Neural cell (in vitro differentiated cells): ENCODE data around the gene ELK4. TPM values are rescaled to one million over a fixed set of nuclear protein-coding genes. Genes with fewer than 3 reads are reported as not detected.

Experiments used
- H2AFZ ChIP-seq: fragments of 200-600, 300-800 bp; sonication (generic), shearing (Covaris generic); 2 replicates; pipeline ENCODE4 v1.6.0; 2014; ENCODE audit warnings: low read depth, mild to moderate bottlenecking, antibody characterized with exemption, low read length, moderate library complexity
- H3F3A ChIP-seq: fragments of 200-600 bp; shearing (Covaris generic); 2 replicates; pipeline ENCODE4 v1.6.1; 2016; ENCODE audit warnings: mild to moderate bottlenecking, moderate library complexity, mixed read lengths, antibody characterized with exemption, low read length; ENCODE audit not compliant: insufficient read depth, poor library complexity, severe bottlenecking
- H3K27ac ChIP-seq: fragments of 200-600, 300-800 bp; sonication (generic), shearing (Covaris generic); 2 replicates; pipeline ENCODE4 v1.5.1; 2014; ENCODE audit warnings: mild to moderate bottlenecking, low read length, moderate library complexity
- H3K27me3 ChIP-seq: fragments of 300-800, 200-600 bp; sonication (generic), shearing (Covaris generic); 2 replicates; pipeline ENCODE4 v1.6.0; 2014; ENCODE audit warnings: mild to moderate bottlenecking, low read depth, low read length, moderate library complexity; ENCODE audit not compliant: insufficient read depth
- H3K36me3 ChIP-seq: fragments of 300-800, 200-600 bp; sonication (generic), shearing (Covaris generic); 2 replicates; pipeline ENCODE4 v1.5.1; 2014; ENCODE audit warnings: mild to moderate bottlenecking, antibody characterized with exemption, low read length, moderate library complexity; ENCODE audit not compliant: insufficient read depth
- H3K4me2 ChIP-seq: fragments of 300-800, 200-600 bp; sonication (generic), shearing (Covaris generic); 2 replicates; pipeline ENCODE4 v1.6.0; 2014; ENCODE audit warnings: mild to moderate bottlenecking, low read length
- H3K4me3 ChIP-seq: fragments of 300-800, 200-600 bp; sonication (generic), shearing (Covaris generic); 2 replicates; pipeline ENCODE4 v1.5.1; 2014; ENCODE audit warnings: mild to moderate bottlenecking, low read length, moderate library complexity
- H3K79me2 ChIP-seq: fragments of 200-600 bp; shearing (Covaris generic); replicated peaks from 2 replicates; pipeline ENCODE4 v1.6.0; 2014; ENCODE audit warnings: mild to moderate bottlenecking, low read length, moderate library complexity; ENCODE audit not compliant: insufficient read depth
- H3K9ac ChIP-seq: fragments of 300-800, 200-600 bp; sonication (generic), shearing (Covaris generic); 2 replicates; pipeline ENCODE4 v1.6.1; 2016; ENCODE audit warnings: mild to moderate bottlenecking, low read length, mixed read lengths
- H3K9me2 ChIP-seq: fragments of 200-600 bp; shearing (Covaris generic); 2 replicates; pipeline ENCODE4 v1.6.1; 2016; ENCODE audit warnings: mild to moderate bottlenecking, low read length, mixed read lengths; ENCODE audit not compliant: insufficient read depth
- H3K9me3 ChIP-seq: fragments of 200-600, 300-800 bp; sonication (generic), shearing (Covaris generic); 2 replicates; pipeline ENCODE4 v1.6.1; 2016; ENCODE audit warnings: mild to moderate bottlenecking, mixed run types, low read length, moderate library complexity, mixed read lengths
- H4K20me1 ChIP-seq: fragments of 200-600 bp; shearing (Covaris generic); 2 replicates; pipeline ENCODE4 v1.6.1; 2016; ENCODE audit warnings: mild to moderate bottlenecking, mixed run types; ENCODE audit not compliant: insufficient read depth
- EP300 ChIP-seq: fragments of 450-650 bp; conservative IDR thresholded peaks from 2 replicates; pipeline ENCODE4 v1.6.1; 2014; ENCODE audit warnings: antibody characterized with exemption, mild to moderate bottlenecking, moderate library complexity; ENCODE audit not compliant: poor library complexity, severe bottlenecking
- EZH2 ChIP-seq: fragments of 200-600, 300-800 bp; shearing (Covaris generic), sonication (generic); IDR thresholded peaks from 2 replicates; pipeline ENCODE4 v1.6.1; 2014; ENCODE audit warnings: antibody characterized with exemption, low read length, borderline replicate concordance, mild to moderate bottlenecking; ENCODE audit not compliant: insufficient read depth, poor library complexity, severe bottlenecking
- MXI1 ChIP-seq: fragments of 450-650 bp; conservative IDR thresholded peaks from 2 replicates; pipeline ENCODE4 v1.6.1; 2014; ENCODE audit warnings: antibody characterized with exemption, mild to moderate bottlenecking; ENCODE audit not compliant: poor library complexity, severe bottlenecking
- POLR2AphosphoS5 ChIP-seq: IDR thresholded peaks from 2 replicates; pipeline ENCODE4 v1.6.1; 2012
- RAD21 ChIP-seq: fragments of 450-650 bp; conservative IDR thresholded peaks from 2 replicates; pipeline ENCODE4 v1.6.1; 2014; ENCODE audit warnings: antibody characterized with exemption, mild to moderate bottlenecking, moderate library complexity
- SMC3 ChIP-seq: fragments of 450-650 bp; conservative IDR thresholded peaks from 2 replicates; pipeline ENCODE4 v1.6.1; 2014; ENCODE audit warnings: antibody characterized with exemption, mild to moderate bottlenecking, moderate library complexity; ENCODE audit not compliant: poor library complexity
- TAF1 ChIP-seq: IDR thresholded peaks from 2 replicates; pipeline ENCODE4 v1.6.1; 2012; ENCODE audit warnings: low read depth
- polyA plus RNA-seq: library from polyadenylated mRNA; depleted of rRNA; stranded (reverse); fragments of >200 nt; gene quantifications from 2 replicates; pipeline ENCODE4 v1.2.3, GENCODE V29; 2014
- TF ChIP-seq, protein P1 (sequence below): fragments of 450-650 bp; IDR thresholded peaks from 2 replicates; pipeline ENCODE4 v1.5.1; 2014; ENCODE audit warnings: antibody characterized with exemption, mild to moderate bottlenecking, moderate library complexity; ENCODE audit not compliant: poor library complexity, severe bottlenecking
- TF ChIP-seq, protein P2 (sequence below): IDR thresholded peaks from 2 replicates; pipeline ENCODE4 v1.6.1; 2012; ENCODE audit warnings: borderline replicate concordance

The ELK4 gene
- polyA plus RNA-seq, 1 donor from 2014 or later = 10.0 TPM

GRCh38 chr1:205600085-205600484 lies 31.7 kb downstream of the ELK4 start:
- no peak overlapping the region for H3K27ac ChIP-seq
- no peak overlapping the region for H3K4me2 ChIP-seq

DNA sequence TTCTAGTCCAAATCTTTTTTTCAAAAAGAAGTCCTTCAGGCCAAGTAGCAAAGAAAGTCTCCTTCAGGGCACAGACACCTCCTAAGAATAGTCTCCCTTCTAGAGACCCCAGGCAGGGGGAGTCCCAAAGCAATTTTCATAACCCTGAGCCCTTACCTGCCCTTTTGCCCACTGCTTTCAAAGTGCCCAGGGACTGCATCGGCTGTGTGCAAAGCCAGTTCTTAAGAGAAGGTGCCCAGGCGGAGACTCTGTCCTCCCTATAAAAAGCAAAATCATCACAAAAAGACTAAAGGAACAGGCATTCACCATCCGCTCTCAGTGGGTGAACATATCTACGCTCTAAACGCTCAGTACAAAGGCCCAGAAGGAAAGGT lies 32.2 kb downstream of the ELK4 start:
- Histone ChIP-seq H3K27ac (no peak overlapping the region), H3K9me2 (no peaks in the 10 kb centered on the region), H4K20me1 (no peaks in the 10 kb centered on the region), H3F3A (no peaks in the 10 kb centered on the region), H3K36me3 (no peaks in the 10 kb centered on the region), H3K9me3 (no peaks in the 10 kb centered on the region), H3K4me2 (no peak overlapping the region), H3K4me3 (no peak overlapping the region), H3K79me2 (no peaks in the 10 kb centered on the region), H3K9ac (no peak overlapping the region), H3K27me3 (no peaks in the 10 kb centered on the region), H2AFZ (no peak overlapping the region)
- no peak for TF ChIP-seq EZH2
- TF ChIP-seq, protein P1, sequence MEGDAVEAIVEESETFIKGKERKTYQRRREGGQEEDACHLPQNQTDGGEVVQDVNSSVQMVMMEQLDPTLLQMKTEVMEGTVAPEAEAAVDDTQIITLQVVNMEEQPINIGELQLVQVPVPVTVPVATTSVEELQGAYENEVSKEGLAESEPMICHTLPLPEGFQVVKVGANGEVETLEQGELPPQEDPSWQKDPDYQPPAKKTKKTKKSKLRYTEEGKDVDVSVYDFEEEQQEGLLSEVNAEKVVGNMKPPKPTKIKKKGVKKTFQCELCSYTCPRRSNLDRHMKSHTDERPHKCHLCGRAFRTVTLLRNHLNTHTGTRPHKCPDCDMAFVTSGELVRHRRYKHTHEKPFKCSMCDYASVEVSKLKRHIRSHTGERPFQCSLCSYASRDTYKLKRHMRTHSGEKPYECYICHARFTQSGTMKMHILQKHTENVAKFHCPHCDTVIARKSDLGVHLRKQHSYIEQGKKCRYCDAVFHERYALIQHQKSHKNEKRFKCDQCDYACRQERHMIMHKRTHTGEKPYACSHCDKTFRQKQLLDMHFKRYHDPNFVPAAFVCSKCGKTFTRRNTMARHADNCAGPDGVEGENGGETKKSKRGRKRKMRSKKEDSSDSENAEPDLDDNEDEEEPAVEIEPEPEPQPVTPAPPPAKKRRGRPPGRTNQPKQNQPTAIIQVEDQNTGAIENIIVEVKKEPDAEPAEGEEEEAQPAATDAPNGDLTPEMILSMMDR = no peak
- TF ChIP-seq EP300 = no peak
- TF ChIP-seq SMC3 = no peak
- no peak for TF ChIP-seq RAD21
- TF ChIP-seq MXI1 = no peak
- no peak for TF ChIP-seq POLR2AphosphoS5
- TF ChIP-seq, protein P2, sequence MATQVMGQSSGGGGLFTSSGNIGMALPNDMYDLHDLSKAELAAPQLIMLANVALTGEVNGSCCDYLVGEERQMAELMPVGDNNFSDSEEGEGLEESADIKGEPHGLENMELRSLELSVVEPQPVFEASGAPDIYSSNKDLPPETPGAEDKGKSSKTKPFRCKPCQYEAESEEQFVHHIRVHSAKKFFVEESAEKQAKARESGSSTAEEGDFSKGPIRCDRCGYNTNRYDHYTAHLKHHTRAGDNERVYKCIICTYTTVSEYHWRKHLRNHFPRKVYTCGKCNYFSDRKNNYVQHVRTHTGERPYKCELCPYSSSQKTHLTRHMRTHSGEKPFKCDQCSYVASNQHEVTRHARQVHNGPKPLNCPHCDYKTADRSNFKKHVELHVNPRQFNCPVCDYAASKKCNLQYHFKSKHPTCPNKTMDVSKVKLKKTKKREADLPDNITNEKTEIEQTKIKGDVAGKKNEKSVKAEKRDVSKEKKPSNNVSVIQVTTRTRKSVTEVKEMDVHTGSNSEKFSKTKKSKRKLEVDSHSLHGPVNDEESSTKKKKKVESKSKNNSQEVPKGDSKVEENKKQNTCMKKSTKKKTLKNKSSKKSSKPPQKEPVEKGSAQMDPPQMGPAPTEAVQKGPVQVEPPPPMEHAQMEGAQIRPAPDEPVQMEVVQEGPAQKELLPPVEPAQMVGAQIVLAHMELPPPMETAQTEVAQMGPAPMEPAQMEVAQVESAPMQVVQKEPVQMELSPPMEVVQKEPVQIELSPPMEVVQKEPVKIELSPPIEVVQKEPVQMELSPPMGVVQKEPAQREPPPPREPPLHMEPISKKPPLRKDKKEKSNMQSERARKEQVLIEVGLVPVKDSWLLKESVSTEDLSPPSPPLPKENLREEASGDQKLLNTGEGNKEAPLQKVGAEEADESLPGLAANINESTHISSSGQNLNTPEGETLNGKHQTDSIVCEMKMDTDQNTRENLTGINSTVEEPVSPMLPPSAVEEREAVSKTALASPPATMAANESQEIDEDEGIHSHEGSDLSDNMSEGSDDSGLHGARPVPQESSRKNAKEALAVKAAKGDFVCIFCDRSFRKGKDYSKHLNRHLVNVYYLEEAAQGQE = no peak

More at GRCh38 chr1:205600085-205600484, 31.7 kb downstream of the ELK4 start:
- Histone ChIP-seq H3K4me3 (no peak overlapping the region), H3K27me3 (no peaks in the 10 kb centered on the region), H3K36me3 (peaks cover 4% of the 10 kb centered on the region), H3K9ac (no peak overlapping the region), H4K20me1 (no peaks in the 10 kb centered on the region), H3K9me2 (no peaks in the 10 kb centered on the region), H3K79me2 (no peaks in the 10 kb centered on the region), H3F3A (no peaks in the 10 kb centered on the region), H2AFZ (no peak overlapping the region), H3K9me3 (no peaks in the 10 kb centered on the region)
- TF ChIP-seq RAD21 (no peak), EP300 (no peak), POLR2AphosphoS5 (no peak), EZH2 (no peak), TAF1 (no peak), MXI1 (no peak), SMC3 (no peak)
- TF ChIP-seq, protein P1 = no peak
- TF ChIP-seq, protein P2 = no peak
